Activated CD8-positive, alpha-beta memory T cell treated with anti-CD3 and anti-CD28 coated beads, Interleukin-2, amount 50 U/mL, for 24 hours (primary cell): ENCODE measurements around the gene LZIC.
A peak's percentile ranks its signal among the peaks of the same experiment; 100 is the strongest.
"Not testable (repeated sequence)": the region's sequence is repeated elsewhere in the genome, so short reads cannot be mapped to it uniquely, and the experiment has no call there.

ENCODE experiments used
- DNase-seq: peaks from one replicate; pipeline ENCODE4 v3.0.0-alpha.2; 2020; ENCODE audit errors: extremely low read depth

Gene LZIC

DNA sequence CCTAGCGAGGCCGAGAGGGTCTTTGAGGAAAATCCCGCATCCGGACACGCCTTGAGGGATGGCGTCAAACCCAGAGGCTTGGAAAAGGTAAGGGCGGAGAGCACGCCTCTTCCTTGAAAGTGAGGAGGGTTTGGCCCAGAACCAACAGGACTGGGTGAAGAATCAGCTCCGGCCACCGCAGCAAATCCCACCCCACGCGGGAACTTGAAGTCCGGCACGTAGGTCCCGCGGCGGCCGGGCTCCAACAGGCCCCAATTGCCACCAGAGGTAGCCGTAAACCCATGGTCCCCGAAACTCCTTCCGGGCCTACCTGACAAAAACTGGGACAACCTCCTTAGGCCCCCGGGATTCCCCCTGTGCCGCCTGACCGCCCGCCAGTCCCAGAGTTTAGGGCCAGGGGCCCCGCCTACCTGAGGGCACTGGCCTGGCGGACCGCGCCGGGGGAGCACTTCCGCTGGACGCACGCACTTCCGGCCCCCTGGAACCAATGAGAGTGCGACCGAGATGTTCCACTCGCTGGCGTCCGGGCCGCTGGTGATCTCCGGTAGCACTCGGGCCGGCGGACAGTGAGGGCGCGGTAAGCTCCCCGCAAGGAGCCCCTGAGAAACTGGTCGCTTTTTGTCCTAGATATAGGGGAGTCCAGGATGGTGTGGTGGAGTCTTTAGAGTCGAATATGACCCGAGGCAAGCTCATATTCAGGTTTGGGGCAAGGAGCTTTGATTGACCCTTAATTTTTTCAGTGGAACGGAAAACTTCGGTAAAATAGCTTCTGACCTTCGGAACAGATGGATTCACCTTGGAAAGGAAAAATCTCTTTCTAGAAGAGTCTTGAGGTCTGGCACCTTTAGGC is at the start of gene LZIC, which contains the start of gene NMNAT1:
Gene LZIC, minus strand, starts transcription at position 453 of the 850 bp plus-strand sequence. CDS start 6,772 bp downstream, outside the sequence.
Gene NMNAT1, plus strand, starts transcription at position 537 of the 850 bp plus-strand sequence. CDS start 28,599 bp downstream, outside the sequence.
- DNase-seq: peak; percentile 71

DNA sequence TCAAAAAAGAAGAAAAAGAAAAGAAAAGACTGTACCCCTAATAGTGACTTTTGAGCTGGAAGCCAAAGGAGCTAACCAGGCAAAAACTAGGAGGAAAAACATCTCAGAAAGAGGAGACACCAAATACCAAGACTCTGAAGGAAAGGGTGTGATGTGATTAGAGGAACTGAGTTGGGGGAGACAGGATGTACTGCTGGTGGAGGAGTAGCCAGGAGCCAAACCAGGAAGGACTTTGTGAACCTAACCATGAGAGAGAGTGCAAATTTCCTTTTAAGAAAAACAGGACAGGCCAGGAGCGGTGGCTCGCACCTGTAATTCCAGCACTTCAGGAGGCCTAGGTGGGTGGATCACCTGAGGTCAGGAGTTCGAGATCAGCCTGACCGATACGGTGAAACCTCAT is 49.7 kb upstream of the LZIC start:
- DNase-seq: no peak

DNA sequence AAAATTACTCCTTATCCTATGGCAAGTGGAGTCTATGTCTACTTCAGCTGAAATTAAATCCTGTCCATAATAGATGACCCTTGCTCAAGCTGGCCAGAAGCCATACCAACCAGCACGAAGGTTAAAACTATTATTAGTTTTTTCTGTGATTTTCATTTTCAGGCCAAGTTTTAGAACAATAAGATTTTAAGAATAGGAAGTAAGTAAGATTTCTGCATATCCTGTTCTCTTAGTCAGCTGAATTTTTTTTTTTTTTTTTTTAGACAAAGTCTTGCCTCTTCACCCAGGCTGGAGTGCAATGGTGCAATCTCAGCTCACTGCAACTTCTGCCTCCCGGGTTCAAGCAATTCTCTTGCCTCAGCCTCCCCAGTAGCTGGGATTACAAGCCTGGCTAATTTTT is 47.8 kb upstream of the LZIC start:
- DNase-seq: no peak

DNA sequence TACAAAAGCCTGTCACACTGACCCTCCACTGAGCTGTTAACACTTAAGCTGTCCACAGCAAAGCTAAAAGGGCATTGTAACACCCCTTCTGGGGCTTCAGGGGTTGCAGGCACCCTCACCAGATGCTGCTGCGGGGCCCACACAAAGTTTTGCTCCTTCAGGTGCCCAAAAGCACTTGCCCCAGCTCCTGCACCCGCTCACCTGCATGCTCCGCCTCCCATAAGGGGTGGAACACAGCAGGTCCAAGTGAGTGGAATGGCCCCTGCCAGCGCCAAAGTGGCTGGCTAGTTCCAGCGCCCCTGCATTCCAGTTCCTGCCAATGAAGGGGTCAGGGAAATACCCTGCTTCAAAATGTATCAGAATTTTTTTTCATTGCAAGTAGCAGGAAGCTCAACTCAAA is 46.6 kb upstream of the LZIC start:
- DNase-seq: no peak

DNA sequence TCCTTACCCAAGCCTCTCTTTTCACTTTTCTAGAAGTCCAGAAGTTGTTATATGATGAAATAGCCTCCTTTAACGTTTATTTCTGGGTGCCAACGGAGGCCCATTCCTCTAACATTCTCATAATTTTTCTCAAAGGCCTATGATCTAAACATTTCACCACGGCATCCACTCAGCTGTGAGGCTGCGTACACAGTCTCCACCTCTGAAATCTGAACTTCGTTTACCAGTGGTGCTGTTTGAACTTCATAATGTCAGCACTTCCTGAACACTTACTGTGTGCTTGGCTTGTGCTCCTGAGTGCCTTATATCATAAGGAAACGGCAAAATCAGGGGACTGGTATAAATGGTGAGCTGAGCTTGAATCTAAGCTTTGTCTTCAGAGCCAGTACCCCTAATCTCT is 41.8 kb upstream of the LZIC start:
- no peak for DNase-seq

DNA sequence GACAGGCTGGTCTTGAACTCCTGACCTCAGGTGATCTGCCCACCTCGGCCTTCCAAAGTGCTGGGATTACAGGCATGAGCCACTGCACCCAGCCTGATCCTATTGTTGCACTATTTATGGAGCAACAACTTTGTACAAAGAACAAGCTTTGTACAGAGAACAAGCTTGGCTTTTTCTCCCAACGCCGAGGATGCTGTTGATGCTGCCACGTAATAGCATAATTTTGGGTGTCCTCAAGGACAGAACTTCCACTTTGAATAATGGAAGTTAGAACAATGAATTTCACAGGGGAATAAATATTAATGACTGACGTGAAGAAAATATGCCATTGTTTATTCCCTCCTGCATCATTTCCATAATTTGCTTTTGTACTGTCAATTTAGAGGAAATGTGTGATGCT is 41.1 kb upstream of the LZIC start:
- no peak for DNase-seq

DNA sequence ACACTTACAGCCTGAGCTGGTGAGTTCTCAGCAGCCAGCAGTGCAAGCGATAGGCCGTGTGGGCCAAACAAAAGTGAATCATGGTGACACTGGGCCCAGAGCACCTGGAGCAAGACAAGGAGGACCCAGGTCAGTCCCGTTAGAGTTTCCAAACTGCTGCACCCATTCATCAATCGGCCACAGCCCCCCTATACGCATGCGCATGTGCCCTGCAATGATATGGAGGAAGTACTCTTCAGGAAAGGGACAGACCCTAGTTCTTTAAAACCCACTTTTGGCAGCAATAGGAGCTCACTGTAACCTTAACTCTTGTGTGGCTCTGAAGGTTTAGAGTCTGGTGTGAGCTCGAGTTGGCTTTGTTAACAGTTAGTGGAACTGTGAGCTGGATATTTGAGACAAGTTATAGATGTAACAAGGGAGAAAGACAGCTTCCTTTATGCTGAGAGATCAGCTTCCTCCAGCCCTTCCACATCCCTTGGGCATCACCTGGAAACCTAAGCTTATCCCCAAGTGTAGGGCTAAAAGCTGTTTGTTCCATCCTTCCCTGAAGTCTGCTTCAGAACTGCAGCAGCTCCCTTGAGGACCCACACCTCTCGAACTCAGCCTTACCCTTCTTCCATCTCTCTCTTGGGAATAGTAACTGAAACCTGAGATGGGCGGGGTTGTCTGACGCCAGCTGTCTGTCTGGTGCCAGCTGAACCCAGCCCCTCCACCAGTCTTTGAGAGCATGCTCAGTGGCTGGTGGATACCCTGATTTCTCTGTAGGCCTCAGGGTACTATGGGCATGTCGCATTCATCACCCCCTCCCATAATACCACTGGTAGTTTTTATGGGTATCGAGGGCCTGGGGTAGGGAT is 17.7 kb upstream of the LZIC start:
- DNase-seq: no peak

DNA sequence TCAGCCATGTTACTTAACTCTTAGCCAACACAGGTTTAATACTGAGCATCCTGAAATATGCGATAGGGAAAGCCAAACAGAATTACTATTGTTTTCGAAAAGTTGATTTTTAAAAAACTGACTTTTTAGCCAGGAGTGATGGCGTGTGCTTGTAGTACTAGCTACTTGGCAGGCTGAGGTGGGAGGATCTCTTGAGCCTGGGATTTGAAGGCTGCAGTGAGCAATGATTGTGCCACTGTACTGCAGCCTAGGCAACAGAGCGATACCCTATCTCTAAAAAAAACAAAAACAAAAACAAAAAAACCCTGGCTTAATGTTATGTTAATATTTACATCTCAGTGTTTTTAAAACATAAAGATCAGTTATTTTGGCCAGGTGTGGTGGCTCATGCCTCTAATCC is 16.8 kb upstream of the LZIC start:
- DNase-seq: no peak

DNA sequence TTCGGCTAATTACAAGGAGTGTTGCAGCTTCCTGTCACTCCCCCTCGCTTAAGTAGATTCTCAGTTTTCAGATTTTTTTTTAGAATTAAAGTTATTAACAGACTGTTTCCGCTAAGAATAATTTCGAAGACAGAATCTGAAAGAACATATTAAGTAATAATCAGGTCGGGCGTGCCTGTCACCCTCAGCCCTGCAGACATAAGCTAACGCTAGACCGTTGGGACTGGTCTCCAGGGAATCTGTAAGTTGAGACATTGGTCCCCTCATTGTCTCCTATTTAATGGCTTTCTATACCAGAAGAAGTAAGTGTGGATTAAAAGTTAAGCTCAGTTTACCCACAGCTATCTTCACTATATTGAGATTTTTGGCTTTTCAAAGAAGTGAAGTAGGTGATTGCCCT is 14.5 kb upstream of the LZIC start:
- no peak for DNase-seq

DNA sequence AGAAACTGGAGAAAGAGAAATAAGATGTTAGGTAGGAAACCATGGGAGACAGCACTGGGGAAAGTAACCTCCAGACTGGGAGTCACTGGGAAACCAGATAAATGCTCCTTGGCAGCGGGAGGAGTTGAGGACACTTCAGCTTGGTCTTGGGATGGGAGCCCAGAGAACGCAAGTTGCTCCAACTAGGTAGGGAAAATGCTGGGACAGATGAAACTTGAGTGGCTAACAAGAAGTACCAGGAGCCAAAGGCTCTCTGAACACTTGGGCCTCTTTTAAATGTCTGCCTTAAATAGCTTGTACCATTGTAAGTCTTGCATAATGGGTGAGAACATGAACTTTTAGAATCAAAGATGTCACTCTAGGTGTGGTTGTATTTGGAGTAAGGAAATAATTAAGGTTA is 3.1 kb upstream of the LZIC start:
- DNase-seq: no peak

DNA sequence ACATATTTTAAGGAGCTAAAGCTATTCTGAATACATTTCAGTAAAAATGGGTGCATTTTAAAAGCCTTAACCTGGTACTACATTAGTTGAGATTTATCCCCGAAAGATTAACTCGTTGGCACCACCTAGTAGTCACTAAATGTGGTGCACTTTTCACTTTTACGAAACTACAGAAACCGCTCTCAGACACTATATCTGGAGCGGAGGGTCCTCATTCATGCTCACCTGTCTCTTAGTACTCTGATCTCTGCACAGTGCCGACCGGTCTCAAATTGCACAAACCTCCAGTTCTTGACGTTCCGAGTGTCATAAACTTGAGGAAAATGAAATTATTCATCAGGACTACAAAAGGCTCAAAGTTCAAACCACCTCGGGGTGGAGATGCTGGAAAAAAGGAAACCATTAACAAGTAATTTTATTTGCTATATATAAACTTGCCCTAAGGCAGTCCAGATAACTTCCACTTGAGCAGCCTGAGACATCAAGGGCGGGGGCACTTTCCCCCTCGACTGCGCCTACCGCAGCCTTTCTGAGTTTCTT is 722 bp downstream of the LZIC start:
- no peak for DNase-seq

DNA sequence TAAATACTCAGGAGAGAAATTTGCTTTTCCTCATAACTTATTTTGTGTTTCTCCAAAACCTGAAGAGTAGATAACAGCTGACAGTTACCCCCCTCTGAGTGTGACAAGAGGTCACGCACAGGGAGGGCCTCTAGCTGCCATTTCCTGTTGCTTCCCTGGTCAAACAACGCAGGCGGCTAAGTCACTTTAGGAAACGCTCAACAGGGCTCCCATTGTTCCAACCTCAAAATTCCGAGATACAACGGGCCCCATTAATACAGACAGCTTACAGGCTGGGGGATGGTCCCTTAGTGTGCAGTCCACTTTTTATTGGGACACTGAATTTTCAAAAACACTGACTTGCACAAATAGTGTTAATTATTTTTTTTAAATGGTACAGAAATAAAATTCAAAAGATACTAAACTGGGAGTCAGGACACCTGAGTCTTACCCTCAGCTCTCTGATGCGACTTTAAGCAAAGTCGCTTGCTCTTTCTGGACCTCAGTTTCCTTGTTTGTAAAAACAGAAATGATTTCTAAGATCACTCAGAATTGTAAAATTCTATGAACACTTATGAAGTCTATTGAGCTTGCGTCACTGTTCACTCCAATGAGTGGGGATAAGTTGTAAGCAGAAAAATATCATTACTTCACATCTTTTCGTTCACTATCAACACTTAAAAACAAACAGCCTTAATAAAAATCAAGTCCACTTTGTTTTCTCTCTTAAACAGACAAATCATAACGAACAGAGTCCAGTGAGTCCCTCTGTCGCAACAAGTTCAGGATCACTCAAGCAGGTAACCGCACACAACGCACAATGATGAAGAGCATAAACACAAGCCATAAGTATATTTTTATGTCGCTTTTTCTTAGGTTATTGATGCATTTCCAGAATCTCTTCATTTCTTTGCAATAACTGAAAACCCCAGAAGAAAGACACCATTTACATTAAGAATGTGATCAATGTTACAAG is 13.5 kb downstream of the LZIC start:
- DNase-seq: no peak

DNA sequence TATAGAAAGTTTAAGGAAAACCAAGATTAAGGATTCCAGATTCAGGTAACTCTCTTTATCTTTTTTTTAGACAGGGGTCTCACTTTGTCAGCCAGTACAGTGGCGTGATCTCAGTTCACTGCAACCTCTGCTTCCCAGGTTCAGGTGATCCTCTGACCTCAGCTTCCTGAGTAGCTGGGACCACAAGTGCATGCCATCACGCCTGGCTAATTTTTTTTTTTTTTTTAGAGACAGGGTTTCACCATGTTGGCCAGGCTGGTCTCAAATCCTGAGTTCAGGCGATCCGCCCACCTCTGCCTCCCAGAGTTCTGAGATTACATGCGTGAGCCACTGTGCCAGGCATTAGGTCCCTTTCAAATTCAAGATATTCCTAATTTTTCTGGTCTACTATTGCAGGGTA is 15.9 kb downstream of the LZIC start:
- no peak for DNase-seq

DNA sequence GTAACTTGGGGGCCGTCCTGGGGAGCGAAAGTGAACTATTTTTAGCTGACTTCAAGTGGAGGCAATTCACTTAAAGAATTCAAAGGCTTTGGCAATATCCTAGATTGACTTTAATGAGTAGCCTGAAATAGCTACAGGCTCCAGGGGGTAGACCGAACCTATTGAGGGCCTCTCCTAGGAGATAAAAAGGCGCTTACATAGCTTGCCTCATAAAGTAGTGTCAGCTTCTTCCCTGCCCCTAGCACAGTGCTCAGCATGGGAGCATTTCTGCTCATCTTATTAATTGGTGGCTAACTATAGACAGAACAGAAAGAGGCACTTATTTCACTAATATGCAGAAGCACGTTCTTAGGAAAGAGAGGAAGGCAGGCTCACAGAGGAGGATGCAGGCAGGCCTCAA is 20.8 kb downstream of the LZIC start:
- no peak for DNase-seq

DNA sequence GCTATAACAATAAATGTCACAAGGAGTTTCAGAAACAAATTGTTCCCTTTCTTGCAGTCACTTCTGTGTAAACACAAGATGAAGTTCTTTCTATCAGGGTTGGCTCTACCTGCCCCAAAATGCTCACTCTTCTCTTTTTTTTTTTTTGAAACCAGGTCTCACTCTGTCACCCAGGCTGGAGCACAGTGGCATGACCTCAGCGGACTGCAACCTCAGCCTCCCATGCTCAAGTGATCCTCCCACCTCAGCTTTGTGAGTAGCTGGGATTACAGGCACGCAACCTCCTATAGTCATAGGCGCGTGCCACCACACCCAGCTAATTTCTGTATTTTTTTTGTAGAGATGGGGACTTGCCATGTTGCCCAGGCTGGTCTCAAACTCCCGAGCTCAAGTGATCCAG is 22.6 kb downstream of the LZIC start:
- no peak for DNase-seq

DNA sequence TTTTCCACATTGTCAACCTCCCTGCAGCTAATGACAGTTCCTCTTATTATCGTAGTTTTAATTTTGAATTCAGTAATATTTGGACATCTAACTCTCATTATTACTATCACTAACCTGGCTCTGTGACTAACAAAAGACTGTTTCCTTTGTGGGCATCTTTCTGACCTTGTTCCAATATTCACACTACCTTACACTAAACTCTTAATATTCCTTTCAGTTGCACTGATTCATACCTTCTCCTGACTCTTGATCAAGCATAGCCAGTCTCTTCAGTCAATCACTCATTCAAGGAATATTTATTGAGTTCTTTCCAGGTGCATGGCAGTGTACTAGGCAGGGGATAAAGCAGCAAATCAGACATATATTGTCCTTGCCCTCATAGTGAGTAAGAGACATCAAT is 25.3 kb downstream of the LZIC start:
- DNase-seq: no peak

DNA sequence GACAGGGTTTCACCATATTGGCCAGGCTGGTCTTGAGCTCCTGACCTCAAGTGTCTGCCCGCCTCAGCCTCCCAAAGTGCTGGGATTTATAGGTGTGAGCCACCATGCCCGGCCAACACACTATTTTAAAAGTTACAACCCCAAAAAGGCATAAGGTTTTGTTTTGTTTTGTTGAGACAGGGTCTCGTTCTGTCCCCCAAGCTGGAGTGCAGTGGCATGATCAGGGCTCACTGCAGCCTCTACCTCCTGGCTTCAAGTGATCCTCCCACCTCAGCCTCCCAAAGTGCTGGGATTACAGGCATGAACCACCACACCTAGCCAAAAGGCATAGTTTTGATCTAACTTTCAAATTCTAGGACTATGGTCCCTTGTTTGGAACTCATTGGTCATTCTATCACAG is 25.7 kb downstream of the LZIC start:
- not testable (repeated sequence) for DNase-seq

DNA sequence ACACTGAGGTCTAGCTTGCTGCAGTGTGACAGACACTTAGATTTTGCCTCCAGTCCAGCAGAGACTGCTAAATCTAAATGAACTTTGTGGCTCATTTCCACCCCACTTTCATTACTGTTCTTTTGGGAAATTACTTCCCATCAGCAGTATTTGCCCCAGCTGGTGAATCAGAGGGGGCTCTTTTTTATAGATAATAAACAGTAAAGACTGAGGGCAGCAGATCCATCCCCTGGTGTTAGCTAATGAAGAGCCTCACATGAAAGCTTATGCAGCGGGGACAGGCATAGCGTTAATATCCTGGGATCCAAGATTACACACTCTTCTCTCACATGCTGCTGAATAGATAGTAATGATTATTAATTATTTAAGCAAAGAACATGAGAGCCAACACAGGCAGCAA is 26.7 kb downstream of the LZIC start:
- no peak for DNase-seq

DNA sequence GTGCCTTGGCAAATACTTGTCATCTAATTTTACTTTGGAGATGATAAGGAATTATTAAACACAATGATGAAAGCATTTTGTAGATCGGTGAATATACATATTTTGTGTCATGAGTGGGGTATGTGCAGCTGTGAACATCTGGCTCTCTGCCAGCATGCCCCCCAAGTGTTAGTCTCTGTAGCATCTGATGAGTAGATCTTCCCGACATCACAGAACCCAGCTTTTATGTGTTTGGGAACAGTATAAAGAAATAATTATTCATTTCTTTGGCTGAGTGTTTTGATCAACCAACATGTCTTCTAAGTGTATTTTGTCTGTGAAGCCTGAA is 28.6 kb downstream of the LZIC start:
- no peak for DNase-seq

DNA sequence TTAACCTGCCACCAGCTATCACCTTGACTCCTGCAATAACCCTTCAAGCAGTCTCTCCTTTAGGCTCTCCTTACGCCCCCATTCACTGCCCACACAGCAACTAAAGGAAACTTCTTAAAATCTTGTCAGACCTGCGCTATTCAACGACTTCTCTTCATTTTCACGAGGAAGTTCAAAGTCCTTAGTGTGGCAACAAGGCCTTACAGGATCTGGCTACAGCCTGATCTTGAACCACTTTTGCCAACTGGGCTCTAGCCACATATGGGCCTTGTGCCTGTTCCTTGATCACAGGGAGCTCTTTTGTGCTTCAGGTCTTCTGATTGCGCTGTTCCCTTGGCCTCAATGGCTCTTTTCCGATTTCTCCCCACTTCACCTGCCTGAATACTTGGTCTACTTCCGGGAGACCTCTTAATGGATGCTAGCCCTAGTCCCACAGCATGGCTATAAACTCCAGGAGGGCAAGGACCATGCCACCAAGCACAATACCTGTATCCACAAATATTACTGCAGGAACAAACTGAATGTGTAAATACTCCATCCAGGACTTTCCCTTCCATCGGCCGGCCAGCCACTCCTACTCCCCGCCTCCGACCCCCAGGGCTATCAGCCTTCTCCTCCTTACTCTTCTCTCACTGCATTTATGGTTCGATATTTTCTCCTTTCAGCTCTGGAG is 30.8 kb downstream of the LZIC start:
- no peak for DNase-seq
